Smooth muscle cell (in vitro differentiated cells): Measurements from ENCODE around the gene FRMD4A. TPM values are rescaled to one million over a fixed set of nuclear protein-coding genes. Genes with fewer than 3 reads are reported as not detected.
"Not testable (repeated sequence)": the region's sequence is repeated elsewhere in the genome, so short reads cannot be mapped to it uniquely, and the experiment has no call there.

Experiments used
- DNase-seq: peaks from one replicate; lab custom pipeline; 2025; ENCODE audit not compliant: unreplicated experiment; lab: John Stamatoyannopoulos, UW
- H2AFZ ChIP-seq: fragments of 200-600 bp; sonication (generic); 2 replicates; pipeline ENCODE4 v1.6.0; 2016; ENCODE audit warnings: antibody characterized with exemption, low read depth, mild to moderate bottlenecking
- H3F3A ChIP-seq: fragments of 200-600 bp; sonication (generic); 2 replicates; pipeline ENCODE4 v1.6.0; 2017; ENCODE audit warnings: antibody characterized with exemption, low read depth
- H3K27ac ChIP-seq: fragments of 200-600 bp; sonication (generic); 2 replicates; pipeline ENCODE4 v1.5.1; 2016; ENCODE audit warnings: low read depth, mild to moderate bottlenecking
- H3K27me3 ChIP-seq: fragments of 200-600 bp; sonication (generic); 2 replicates; pipeline ENCODE4 v1.6.1; 2016; ENCODE audit warnings: low read depth, mild to moderate bottlenecking
- H3K36me3 ChIP-seq: fragments of 200-600 bp; sonication (generic); 2 replicates; pipeline ENCODE4 v1.5.1; 2016; ENCODE audit warnings: low read depth
- H3K4me1 ChIP-seq: fragments of 200-600 bp; sonication (generic); 2 replicates; pipeline ENCODE4 v1.5.1; 2016; ENCODE audit warnings: low read depth
- H3K4me2 ChIP-seq: fragments of 200-600 bp; sonication (generic); 2 replicates; pipeline ENCODE4 v1.6.0; 2016; ENCODE audit warnings: mild to moderate bottlenecking
- H3K4me3 ChIP-seq: fragments of 200-600 bp; sonication (generic); 2 replicates; pipeline ENCODE4 v1.5.1; 2016; ENCODE audit warnings: mild to moderate bottlenecking
- H3K79me2 ChIP-seq: fragments of 200-600 bp; sonication (generic); 2 replicates; pipeline ENCODE4 v1.6.0; 2016; ENCODE audit warnings: low read depth, mild to moderate bottlenecking
- H3K9ac ChIP-seq: fragments of 200-600 bp; sonication (generic); 2 replicates; pipeline ENCODE4 v1.6.0; 2016; ENCODE audit warnings: low read depth
- H3K9me3 ChIP-seq: fragments of 200-600 bp; sonication (generic); replicated peaks from 2 replicates; pipeline ENCODE4 v1.5.1; 2016; ENCODE audit warnings: low read depth
- H4K20me1 ChIP-seq: fragments of 200-600 bp; sonication (generic); 2 replicates; pipeline ENCODE4 v1.6.0; 2016; ENCODE audit warnings: low read depth
- WGBS: methylation state at CpG from one replicate; pipeline ENCODE4 v1.1.7; 2016; ENCODE audit warnings: low lambda C conversion rate; 5-methylcytosine and 5-hydroxymethylcytosine counted together
- polyA plus RNA-seq: library from polyadenylated mRNA; unstranded; fragments of >200 nt; fragmentation: Nextera tagmentation; extraction: Ambion mirVana; gene quantifications from 2 replicates; pipeline ENCODE4 v1.2.1, GENCODE V29; 2016
- total RNA-seq: library from RNA; depleted of rRNA; stranded (reverse); fragments of >200 nt; gene quantifications from 2 replicates; pipeline ENCODE4 v1.2.3, GENCODE V29; 2014
- TF ChIP-seq, protein P1 (sequence below): fragments of 200-600 bp; sonication (generic); IDR thresholded peaks from 2 replicates; pipeline ENCODE4 v1.5.1; 2017; ENCODE audit warnings: borderline replicate concordance, mild to moderate bottlenecking, antibody characterized with exemption; ENCODE audit not compliant: insufficient read depth, poor library complexity, severe bottlenecking

Gene FRMD4A
- total and polyA plus RNA-seq, 2 experiments from 2014 or later, result 3.0 to 5.4 TPM

DNA sequence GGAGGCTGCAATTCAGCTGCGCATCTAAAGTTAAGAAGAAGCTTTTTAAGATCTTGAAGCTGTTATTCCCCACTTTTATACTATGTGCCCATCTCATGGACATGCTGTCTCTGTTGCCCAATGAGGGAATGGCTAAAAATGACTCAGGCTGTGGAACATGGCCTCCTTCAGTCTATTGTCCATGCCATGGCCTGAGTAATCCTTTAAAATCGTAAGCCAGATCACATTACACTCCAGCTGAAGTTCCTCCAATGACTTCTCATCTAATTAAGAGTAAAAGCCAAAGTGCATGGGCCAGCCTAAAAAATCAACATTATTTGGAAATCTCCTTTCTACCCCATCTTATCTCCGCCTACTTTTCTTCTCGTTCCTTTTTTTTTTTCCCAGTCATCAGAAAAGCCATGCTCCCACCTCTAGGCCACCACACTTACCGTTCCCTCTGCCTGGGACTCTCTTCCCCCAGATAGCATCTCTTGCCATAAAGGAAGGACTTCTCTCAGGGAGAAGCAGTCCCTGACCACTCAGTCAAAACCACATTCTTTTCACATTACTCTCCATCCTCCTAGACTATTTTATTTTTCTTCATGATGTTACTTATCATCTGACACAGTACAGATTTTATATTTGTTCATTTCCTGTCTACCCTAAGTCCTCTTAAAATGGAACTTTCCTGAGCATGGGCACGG, 406.5 kb downstream of the FRMD4A start:
- Histone ChIP-seq H4K20me1 (no peaks in the 10 kb centered on the region), H3K27ac (no peak overlapping the region), H3K79me2 (no peaks in the 10 kb centered on the region), H3K9ac (no peak overlapping the region), H3K36me3 (no peaks in the 10 kb centered on the region), H3K4me3 (no peak overlapping the region), H3K9me3 (no peaks in the 10 kb centered on the region), H3K4me1 (no peaks in the 10 kb centered on the region), H3K27me3 (peaks cover 56% of the 10 kb centered on the region), H3K4me2 (no peak overlapping the region), H3F3A (peaks cover 9% of the 10 kb centered on the region), H2AFZ (no peak overlapping the region)
- DNase-seq, result no peak
- TF ChIP-seq, protein P1, sequence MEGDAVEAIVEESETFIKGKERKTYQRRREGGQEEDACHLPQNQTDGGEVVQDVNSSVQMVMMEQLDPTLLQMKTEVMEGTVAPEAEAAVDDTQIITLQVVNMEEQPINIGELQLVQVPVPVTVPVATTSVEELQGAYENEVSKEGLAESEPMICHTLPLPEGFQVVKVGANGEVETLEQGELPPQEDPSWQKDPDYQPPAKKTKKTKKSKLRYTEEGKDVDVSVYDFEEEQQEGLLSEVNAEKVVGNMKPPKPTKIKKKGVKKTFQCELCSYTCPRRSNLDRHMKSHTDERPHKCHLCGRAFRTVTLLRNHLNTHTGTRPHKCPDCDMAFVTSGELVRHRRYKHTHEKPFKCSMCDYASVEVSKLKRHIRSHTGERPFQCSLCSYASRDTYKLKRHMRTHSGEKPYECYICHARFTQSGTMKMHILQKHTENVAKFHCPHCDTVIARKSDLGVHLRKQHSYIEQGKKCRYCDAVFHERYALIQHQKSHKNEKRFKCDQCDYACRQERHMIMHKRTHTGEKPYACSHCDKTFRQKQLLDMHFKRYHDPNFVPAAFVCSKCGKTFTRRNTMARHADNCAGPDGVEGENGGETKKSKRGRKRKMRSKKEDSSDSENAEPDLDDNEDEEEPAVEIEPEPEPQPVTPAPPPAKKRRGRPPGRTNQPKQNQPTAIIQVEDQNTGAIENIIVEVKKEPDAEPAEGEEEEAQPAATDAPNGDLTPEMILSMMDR, result no peak
- 82% methylated on average over 6 of the region's 6 CpGs for WGBS

DNA sequence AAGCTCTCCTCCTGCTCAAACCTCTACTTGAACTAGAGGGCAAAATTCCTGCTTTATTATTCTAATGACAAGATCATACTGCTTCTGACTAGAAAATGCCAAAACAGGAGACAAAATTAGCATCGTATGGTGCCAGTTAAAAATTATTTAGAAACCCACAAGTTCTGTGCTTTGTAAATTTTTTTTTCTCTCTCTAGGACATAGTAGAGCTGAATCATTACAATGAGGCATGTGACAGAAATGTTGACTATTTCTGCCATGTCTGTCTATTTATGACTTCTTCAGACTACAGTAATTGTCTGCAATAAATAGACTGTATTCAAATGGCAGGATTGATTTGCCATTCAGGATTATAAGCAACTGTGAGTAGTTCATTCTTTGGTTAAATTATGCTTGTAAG, 408.1 kb downstream of the FRMD4A start:
- 63% methylated on average over 1 of the region's 1 CpG for WGBS
- Histone ChIP-seq H4K20me1 (no peaks in the 10 kb centered on the region), H3K4me3 (no peak overlapping the region), H2AFZ (no peak overlapping the region), H3K4me2 (no peak overlapping the region), H3K79me2 (no peaks in the 10 kb centered on the region), H3K9ac (no peak overlapping the region), H3K36me3 (no peaks in the 10 kb centered on the region), H3K27me3 (peaks cover 56% of the 10 kb centered on the region), H3K27ac (no peak overlapping the region), H3K4me1 (no peaks in the 10 kb centered on the region), H3F3A (peaks cover 9% of the 10 kb centered on the region), H3K9me3 (no peaks in the 10 kb centered on the region)
- TF ChIP-seq, protein P1, result no peak
- no peak for DNase-seq

DNA sequence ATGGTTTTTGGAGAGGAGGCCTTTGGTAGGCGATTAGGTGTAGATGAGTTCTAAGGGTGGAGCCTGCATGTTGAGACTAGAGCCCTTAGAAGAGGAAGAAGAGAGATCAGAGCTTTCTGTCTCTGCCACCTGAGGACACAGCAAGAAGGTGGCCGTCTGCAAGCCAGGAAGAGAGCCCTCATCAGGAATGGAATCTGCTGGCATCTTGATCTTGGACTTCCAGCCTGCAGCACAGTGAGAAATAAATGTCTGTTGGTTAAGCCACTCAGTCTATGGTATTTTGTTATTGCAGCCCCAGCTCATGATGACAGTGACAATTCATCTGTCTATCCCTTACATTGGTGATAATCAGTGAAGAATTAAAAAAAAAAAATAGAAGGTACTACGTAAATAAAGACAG, 408.8 kb downstream of the FRMD4A start:
- no peak overlapping the region for H3K27ac ChIP-seq
- DNase-seq, result no peak
- H3K4me1 ChIP-seq, result no peaks in the 10 kb centered on the region
- no peaks in the 10 kb centered on the region for H4K20me1 ChIP-seq
- H3K4me3 ChIP-seq, result no peak overlapping the region
- H3K4me2 ChIP-seq, result no peak overlapping the region
- H3F3A ChIP-seq, result peaks cover 9% of the 10 kb centered on the region
- H3K27me3 ChIP-seq, result peaks cover 51% of the 10 kb centered on the region
- no peak overlapping the region for H3K9ac ChIP-seq
- H3K36me3 ChIP-seq, result no peaks in the 10 kb centered on the region
- WGBS, result 60% methylated on average over 3 of the region's 3 CpGs
- H2AFZ ChIP-seq, result no peak overlapping the region
- TF ChIP-seq, protein P1, result no peak
- H3K79me2 ChIP-seq, result no peaks in the 10 kb centered on the region
- no peaks in the 10 kb centered on the region for H3K9me3 ChIP-seq

DNA sequence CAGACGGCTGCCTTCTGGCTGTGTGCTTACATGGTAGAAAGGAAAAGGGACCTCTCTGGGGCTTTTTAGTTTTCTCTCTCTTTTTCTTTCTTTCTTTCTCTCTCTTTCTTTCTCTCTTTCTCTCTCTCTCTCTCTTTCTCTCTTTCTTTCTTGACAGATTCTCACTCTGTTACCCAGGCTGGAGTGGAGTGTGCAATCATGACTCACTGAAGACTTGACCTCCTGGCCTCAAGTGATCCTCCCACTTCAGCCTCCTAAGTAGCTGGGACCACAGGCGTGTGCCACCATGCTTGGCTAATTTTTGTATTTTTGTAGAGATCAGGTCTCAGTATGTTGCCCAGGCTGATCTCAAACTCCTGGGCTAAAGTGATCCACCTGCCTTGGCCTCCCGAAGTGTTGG, 409.6 kb downstream of the FRMD4A start:
- not testable (repeated sequence) for H3F3A ChIP-seq, H2AFZ ChIP-seq, DNase-seq, H3K4me2 ChIP-seq, H3K9me3 ChIP-seq, H3K36me3 ChIP-seq, H3K4me1 ChIP-seq, H4K20me1 ChIP-seq, H3K9ac ChIP-seq, H3K27ac ChIP-seq, H3K79me2 ChIP-seq, H3K4me3 ChIP-seq
- H3K27me3 ChIP-seq, result peaks cover 51% of the 10 kb centered on the region
- 62% methylated on average over 3 of the region's 3 CpGs for WGBS
